NCI-H2107 treated with DMSO at 0.1 percent for 48 hours (cell line): ENCODE results near the gene MED16.
"Not testable (repeated sequence)": the region's sequence is repeated elsewhere in the genome, so short reads cannot be mapped to it uniquely, and the experiment has no call there.

Source experiments
- DNase-seq: peaks from one replicate; lab custom pipeline; 2025; ENCODE audit not compliant: unreplicated experiment; lab: John Stamatoyannopoulos, UW

MED16 gene

DNA sequence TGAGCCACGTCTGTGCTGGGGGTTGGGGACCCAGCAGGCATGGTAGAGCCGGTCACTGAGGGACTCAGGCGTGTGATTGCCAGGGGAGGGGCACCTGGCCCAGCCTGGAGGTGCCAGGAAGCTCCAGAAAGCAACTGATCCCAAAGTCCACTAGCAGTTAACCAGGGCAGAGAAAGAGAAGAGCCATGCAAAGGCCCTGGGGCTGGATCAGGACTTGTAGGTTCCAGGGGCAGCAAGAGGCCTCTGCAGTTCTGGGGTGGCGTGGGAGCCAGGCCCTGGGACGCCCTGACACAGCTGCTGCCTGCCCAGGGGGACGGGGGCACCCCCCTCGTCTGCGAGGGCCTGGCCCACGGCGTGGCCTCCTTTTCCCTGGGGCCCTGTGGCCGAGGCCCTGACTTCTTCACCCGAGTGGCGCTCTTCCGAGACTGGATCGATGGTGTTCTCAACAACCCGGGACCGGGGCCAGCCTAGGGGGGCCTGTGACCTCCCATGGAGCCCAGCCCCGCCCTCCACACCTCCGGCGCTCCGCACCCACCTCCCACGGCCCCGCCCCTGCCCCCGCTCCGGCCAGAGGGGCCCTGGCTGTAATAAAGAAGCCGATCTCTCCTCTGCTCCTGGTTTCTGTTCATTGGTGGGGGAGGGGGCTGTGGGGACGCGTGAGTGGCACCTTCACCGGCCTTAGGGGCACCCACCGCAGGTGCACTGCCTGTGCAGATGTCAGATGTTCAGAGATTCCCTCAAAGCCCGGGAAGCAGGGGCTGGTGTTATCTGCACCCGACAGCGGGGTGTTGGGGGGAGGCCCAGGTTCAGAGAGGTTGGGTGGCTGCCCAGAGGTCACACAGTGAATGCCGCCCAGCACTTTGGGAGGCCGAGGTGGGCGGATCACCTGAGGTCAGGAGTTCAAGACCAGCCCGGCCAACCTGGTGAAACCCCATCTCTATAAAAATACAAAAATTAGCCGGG lies 61.3 kb downstream of the MED16 start:
- no peak for DNase-seq

GRCh38 chr19:829129-829758 lies 63.7 kb downstream of the MED16 start:
- no peak for DNase-seq

- no peak for DNase-seq
Measured at GRCh38 chr19:827710-828321, 65.2 kb downstream of the MED16 start, which contains the start of gene AZU1. Gene AZU1, plus strand, starts transcription at chr19:827837. Its CDS starts 10 bp downstream, at chr19:827847.

GRCh38 chr19:827314-827709 lies 65.7 kb downstream of the MED16 start:
- DNase-seq, result no peak

- DNase-seq, result no peak
Measured at GRCh38 chr19:825897-826644, 66.9 kb downstream of the MED16 start.

- DNase-seq, result no peak
Measured at GRCh38 chr19:824885-825284, 68.1 kb downstream of the MED16 start.

GRCh38 chr19:823565-824121 lies 69.3 kb downstream of the MED16 start:
- DNase-seq, result peak; percentile 10

GRCh38 chr19:821825-822503 lies 71.0 kb downstream of the MED16 start, which contains the start of gene PLPPR3:
Gene PLPPR3, minus strand, starts transcription at chr19:821955. Its CDS starts 396 bp downstream, at chr19:821559.
- DNase-seq, result no peak

- DNase-seq, result no peak
Measured at GRCh38 chr19:821231-821824, 71.7 kb downstream of the MED16 start.

DNA sequence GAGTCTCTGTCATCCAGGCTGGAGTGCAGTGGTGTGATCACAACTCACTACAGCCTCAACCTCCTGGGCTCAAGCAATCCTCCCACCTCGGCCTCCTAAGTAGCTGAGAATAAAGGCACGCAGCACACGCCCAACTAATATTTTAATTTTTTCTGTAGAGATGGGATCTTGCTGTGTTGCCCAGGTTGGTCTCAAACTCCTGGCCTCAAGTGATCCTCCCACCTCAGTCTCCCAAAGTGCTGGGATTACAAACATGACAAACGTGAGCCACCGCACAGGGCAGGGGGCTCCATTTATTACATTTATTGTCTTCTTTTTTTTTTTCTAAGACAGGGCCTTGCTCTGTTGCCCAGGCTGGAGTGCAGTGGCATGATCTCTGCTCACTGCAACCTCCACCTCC lies 72.8 kb downstream of the MED16 start:
- not testable (repeated sequence) for DNase-seq
